ENCODE results near the gene SEPTIN3. TPM values are rescaled to one million over a fixed set of nuclear protein-coding genes. Genes with fewer than 3 reads are reported as not detected.
A peak's percentile ranks its signal among the peaks of the same experiment; 100 is the strongest.

The SEPTIN3 gene, protein sequence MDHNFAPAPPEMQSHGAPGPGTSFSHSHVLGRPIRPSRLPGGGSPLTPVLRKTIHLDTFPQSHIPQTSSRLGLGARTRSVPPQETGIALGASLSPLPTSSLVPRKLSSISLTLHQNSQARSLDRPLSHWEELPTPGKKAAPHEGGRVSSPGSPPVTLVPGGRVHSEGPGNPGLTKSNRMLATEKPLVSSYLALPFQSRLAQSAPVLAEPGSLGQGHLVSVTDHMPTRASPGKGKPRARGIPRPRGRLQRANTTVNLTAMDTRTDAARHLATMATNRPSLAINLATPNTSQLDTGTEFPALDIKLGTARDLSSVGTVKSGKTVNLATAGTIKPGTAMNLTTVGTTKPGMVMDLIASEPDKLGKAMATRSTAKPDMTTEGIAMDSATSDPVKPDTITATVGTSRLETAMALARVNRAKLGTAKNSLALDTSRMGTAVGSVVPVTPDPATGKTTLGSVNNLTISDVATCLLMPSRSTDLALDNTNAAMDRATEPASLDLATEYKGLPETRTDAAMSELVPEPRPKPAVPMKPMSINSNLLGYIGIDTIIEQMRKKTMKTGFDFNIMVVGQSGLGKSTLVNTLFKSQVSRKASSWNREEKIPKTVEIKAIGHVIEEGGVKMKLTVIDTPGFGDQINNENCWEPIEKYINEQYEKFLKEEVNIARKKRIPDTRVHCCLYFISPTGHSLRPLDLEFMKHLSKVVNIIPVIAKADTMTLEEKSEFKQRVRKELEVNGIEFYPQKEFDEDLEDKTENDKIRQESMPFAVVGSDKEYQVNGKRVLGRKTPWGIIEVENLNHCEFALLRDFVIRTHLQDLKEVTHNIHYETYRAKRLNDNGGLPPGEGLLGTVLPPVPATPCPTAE
- total RNA-seq = 8.8 to 9.0 TPM (median 9.0 TPM) in 3 replicates

DNA sequence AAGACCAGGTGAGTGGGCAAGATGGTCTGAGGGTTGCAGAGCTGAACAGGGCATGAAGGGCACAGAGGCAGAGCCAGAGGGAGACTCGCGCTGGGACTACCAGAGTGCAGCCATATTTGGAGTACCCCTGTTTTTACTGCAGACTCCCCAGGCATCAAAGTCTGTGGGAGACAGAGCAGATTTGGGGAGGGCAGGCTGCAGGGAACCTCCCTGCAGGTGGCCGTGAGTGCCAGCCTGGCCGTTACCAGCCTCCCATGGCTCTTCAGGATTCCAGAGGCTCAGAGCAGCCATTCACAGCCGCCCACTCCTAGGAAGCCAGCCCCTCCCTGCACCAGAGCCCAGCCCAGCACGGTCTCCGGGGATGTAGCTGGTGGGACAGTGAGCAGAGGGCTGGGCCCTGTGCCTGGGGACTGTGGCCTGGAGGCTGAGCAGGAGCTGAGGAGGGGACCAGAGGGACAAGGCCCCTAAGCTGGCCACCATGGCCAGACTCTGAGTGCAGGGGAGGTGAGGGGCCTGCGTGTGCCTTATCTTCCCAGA, at the start of gene SEPTIN3:
Gene SEPTIN3, plus strand, starts transcription at position 334 of the 537 bp plus-strand sequence. CDS start 2,050 bp downstream, outside the sequence.
- H3K4me3 Mint-ChIP-seq = no peak within 1 kb of the TSS
- H3K9me3 Mint-ChIP-seq = no peaks in the 10 kb centered on the region
- no peaks in the 10 kb centered on the region for H3K4me1 Mint-ChIP-seq
- H3K27me3 Mint-ChIP-seq (ENCODE audit: low read depth) = peaks cover 23% of the 10 kb centered on the region
- no peak for DNase-seq (ENCODE audit: low spot score in 2 of 2, unreplicated experiment in 2 of 2)
- TF ChIP-seq, protein P1, sequence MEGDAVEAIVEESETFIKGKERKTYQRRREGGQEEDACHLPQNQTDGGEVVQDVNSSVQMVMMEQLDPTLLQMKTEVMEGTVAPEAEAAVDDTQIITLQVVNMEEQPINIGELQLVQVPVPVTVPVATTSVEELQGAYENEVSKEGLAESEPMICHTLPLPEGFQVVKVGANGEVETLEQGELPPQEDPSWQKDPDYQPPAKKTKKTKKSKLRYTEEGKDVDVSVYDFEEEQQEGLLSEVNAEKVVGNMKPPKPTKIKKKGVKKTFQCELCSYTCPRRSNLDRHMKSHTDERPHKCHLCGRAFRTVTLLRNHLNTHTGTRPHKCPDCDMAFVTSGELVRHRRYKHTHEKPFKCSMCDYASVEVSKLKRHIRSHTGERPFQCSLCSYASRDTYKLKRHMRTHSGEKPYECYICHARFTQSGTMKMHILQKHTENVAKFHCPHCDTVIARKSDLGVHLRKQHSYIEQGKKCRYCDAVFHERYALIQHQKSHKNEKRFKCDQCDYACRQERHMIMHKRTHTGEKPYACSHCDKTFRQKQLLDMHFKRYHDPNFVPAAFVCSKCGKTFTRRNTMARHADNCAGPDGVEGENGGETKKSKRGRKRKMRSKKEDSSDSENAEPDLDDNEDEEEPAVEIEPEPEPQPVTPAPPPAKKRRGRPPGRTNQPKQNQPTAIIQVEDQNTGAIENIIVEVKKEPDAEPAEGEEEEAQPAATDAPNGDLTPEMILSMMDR (IDR thresholded peaks at IDR 0.05; ENCODE audit: unreplicated experiment) = no peak
- no peaks in the 10 kb centered on the region for H3K36me3 Mint-ChIP-seq
- no peak within 1 kb of the TSS for H3K27ac Mint-ChIP-seq

DNA sequence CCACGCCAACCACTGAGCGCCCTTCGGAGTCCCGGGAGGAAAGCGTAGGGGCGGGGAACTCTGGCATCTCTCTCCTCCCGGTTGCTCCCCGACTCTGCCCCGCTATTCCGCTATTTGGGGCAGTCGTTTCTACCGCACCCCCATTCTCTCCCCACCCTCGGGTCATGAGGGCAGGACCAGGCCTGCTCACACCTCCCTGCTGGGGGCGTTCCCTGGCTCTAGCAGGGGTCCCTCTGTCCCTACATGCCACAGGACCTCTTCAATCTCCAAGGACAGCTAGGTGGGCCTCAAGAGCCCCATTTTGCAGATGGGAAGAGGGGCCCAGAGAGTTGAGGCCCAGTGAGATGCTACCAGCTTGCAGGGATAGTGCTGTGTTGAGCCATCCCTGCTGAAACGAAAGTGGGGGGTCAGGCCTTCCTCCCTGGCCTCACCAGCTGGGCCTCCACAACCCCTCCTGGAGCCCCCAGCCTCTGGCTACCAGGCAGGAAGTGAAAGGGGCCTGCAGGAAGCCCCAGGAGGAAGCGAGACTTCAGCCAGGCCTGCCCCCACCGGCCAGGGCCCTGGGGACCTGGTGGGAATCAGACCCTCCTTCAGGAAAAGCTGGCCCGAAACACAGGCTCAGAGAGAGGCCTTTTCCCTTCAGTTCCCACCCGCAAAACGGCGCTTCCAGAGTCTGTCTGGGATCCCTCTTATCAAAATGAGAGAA, 48.8 kb upstream of the SEPTIN3 start:
- TF ChIP-seq, protein P1 (IDR thresholded peaks at IDR 0.05; ENCODE audit: unreplicated experiment) = no peak
- peak overlapping the region; percentile 54 for H3K4me3 Mint-ChIP-seq

DNA sequence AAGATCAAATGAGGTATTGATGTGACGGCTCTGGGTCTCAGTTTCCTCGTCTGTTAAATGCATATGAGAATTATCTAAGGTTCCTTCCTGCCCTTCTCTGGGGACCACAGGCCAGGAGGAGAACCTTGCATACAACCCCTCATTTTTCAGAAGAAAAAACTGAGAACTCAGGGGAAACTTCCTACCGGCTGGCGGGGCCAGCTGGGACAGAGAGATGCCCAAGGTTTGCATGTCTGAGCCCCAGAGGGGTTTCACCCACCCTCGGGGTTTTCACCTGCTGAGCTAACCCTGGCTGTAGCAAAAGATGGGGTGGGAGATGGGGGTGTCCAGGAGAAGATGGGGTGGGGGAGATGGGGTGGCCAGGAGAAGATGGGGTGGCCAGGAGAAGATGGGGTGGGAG, 46.9 kb upstream of the SEPTIN3 start:
- H3K27me3 Mint-ChIP-seq (ENCODE audit: low read depth) = peaks cover 59% of the 10 kb centered on the region
- H3K4me1 Mint-ChIP-seq = peaks cover 9% of the 10 kb centered on the region
- H3K4me3 Mint-ChIP-seq = no peak overlapping the region
- DNase-seq (ENCODE audit: low spot score in 2 of 2, unreplicated experiment in 2 of 2) = no peak
- no peaks in the 10 kb centered on the region for H3K36me3 Mint-ChIP-seq
- TF ChIP-seq, protein P1 (IDR thresholded peaks at IDR 0.05; ENCODE audit: unreplicated experiment) = no peak
- no peak overlapping the region for H3K27ac Mint-ChIP-seq
- no peaks in the 10 kb centered on the region for H3K9me3 Mint-ChIP-seq

More for the DNA sequence above, 48.8 kb upstream of the SEPTIN3 start:
- Mint-ChIP-seq H3K9me3 (no peaks in the 10 kb centered on the region), H3K27ac (no peak overlapping the region), H3K36me3 (no peaks in the 10 kb centered on the region), H3K27me3 (ENCODE audit: low read depth) (peaks cover 66% of the 10 kb centered on the region), H3K4me1 (peaks cover 6% of the 10 kb centered on the region)
- no peak for DNase-seq (ENCODE audit: low spot score in 2 of 2, unreplicated experiment in 2 of 2)

DNA sequence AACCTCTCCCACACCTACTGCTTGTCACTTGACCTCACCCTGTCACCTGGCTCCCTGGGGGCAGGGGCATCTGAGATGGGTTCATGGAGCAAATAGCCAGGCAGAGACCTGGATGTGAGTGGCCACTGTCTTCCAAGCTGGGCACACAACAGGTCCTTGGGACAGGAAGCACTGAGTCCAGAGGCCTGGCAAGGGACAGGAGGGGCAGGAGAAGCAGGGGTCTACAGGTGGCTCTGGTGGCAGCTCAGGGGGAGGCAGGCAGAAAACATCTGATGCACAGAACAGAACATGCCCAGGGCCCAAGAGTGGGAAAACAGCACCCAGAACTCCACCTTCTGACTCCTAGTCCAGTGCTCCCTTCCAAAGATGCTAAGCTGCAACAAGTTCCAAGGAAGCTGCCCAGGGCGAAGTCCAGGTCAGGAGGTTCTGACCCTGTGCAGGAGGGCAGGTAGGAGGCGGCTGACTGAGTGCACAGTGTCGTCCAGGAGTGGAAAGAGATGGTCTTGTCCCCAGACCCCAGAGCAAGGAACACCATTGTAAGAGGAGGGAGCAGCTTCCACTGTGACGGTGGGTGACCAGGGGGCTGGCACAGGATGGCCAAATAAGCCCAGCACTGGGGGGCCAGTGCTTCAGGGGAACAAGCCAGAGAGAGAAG, 46.2 kb upstream of the SEPTIN3 start:
- H3K36me3 Mint-ChIP-seq = no peaks in the 10 kb centered on the region
- peaks cover 59% of the 10 kb centered on the region for H3K27me3 Mint-ChIP-seq (ENCODE audit: low read depth)
- TF ChIP-seq, protein P1 (IDR thresholded peaks at IDR 0.05; ENCODE audit: unreplicated experiment) = no peak
- H3K9me3 Mint-ChIP-seq = no peaks in the 10 kb centered on the region
- H3K4me1 Mint-ChIP-seq = peaks cover 13% of the 10 kb centered on the region
- DNase-seq (ENCODE audit: low spot score in 2 of 2, unreplicated experiment in 2 of 2) = no peak
- no peak overlapping the region for H3K4me3 Mint-ChIP-seq
- H3K27ac Mint-ChIP-seq = no peak overlapping the region
